ENCODE measurements around the gene NYAP2.

Gene NYAP2

DNA sequence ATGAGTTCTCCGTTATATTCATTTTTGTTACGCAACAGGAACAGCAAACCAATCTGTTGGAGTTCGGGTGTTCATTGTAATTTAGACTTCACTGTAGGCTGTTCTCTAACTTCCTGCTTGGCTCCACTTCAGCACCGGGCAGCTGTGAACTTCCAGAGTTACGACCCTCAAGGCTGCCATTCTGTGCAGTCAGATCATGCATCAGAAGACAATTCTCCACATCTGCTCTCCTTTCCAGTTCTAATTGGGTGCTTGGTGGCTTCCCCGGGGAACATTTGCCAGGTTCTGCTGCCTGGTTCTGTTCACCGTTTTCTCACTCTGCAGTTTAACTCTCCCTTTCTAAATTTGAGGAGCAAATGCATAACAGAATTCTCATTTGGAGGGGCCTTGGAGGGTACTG is 237.7 kb downstream of the NYAP2 start:
- DNase-seq = no peak

DNA sequence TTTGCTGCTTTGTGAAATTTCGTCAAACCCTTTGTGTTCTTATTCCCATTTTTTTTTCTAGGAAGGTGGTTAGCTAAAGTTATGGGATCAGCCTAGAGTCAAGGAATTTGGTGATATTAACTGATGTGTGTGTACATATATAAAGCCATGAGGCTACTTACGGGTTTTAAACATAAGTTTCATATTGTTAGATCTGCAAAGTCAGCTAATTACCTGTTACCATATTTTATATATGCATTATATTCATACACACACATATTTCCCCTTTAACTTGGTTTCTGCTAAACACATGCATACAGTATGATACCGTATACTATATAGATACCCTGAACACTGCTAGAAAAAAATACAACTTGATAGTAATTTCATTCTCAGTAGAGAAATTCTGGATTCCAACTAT is 241.0 kb downstream of the NYAP2 start:
- DNase-seq = no peak

DNA sequence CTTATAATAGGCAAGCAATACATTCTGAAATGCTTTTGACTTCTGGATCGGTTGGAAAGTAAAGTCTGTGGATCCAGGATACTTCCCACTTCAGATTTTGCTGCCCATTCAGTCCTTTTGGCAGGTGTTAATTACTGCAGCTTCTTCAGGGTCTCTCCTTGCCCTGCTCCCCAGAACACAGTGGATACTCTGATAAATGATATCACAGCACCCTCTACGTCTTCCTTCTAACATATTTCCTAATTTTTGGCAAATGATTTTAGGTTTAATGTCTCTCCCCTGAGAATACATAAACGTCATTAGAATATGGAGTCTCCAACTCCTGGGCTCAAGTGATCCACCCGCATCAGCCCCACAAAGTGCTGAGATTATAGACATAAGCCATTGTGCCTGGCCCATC is 249.8 kb downstream of the NYAP2 start:
- DNase-seq = no peak

DNA sequence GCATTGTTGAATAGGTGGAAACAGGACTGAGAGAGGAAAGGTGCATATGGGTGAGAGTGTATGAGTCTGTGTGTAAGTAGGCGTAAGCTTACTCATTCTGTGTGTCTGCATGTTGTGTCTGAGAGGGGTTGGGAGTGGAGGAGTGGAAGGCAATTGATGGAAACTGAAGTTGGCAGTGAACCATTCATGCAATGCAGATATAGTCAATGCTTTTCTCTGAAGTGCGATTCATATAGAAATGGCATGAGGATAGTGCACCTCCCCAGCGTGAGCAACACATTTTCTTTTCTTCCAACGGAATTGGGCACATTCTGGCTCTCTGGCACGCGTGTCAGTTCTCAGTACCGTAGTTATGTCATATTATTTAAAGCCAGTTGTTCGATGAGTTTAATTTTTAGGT is 250.5 kb downstream of the NYAP2 start:
- DNase-seq = no peak

DNA sequence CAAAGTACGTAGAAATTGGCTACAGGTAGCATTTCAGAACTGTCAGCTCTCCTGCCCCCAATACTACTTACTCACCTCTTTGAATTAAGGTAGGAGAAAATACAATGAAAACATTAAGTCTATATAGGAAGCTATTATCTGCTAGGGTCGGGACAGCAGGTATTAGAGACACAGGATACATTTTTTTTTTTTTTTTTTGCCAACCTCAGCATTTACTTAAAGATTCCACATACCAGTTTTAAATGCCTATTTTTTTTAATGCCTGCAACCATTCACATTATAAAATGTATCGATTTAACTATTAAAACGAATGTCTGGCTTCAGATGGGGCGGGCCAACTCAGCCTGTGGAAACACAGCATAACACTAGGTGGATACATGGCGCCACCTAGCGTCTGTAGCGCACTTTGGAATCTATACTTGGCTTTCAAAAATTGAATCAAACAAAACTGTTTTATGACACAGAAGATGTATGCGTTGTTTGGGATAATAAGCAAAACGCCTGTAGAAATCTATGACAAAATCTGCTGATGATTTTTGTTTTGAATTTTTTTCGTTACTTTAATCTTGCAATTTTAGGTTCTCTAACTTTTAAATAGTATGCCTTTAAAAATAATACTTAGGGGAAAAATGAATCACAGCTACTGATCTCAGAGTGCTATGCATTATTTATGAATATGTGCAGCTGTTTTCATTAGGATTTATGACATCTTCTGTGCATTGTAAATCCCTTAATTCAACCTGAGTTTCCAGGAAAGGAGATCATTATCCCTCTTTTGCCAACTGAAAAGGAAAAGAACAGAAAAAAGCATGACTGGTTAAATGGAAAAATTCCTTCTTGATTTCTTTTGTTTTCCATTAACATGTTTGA is 261.0 kb downstream of the NYAP2 start:
- peak; percentile 79 for DNase-seq

DNA sequence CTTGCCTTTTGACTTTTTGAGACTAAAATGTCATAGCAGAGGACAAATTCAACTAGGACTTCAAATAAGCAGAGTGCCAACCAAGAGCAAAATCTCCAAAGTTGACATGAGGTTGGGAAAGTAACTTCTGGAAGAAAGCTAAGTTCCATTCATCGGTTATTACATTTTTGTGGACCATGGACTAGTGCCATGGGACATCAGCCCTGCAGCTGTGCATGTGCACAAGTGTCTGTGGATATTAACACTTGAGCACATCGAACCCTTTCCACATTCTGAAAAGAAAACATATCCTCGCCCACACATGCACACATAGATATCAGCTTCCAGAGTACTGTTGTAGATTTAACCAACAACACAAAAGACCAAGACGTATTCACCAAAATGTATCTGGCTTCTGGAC is 262.6 kb downstream of the NYAP2 start:
- no peak for DNase-seq

DNA sequence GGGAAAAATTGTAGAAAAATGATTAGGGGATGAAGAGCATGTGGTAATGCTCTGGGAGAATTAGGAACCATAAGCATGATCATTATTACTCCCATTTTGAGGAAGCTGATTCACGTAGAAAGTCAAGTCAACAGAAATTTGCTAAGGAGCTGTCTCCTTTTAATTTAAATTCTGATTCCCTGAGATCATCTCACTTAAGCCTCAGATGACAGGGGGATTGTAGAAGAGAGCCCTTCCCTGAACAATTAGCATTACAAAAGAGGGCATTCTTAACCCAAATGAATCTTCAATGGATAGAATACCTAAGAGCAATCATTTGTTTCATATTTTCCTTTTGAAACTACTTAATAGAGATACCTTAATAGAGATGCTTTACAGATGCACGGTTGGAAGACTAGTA is 267.9 kb downstream of the NYAP2 start:
- no peak for DNase-seq

DNA sequence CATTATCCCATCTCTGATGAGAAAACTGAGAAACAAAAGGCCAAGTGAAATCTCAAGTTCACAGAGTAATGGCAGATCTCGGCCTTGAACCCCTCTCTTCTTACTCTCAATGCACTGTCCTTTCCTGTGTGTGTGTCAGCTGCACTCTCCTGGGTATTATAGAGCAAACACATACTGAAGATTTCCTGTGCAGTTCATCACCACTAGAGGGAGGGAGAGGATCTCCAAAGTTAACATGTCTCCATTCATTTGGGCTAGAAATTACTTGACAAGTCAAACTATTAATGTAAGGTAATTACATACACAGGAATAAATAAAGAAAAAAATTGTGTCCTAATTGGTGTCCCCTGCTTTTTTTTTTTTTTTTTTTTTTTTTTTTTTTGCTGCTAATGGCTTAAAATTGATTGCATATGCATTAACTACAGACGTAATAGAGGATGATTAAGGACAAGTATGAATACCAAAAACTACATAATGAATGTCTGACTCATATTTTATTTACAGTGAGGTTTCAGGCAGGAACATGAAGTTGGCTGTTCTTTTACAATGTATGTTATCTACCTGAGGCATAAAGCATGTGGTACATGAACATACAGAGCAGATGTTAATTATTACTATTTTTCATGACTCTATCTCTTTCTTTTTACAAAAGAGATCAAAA is 269.2 kb downstream of the NYAP2 start:
- no peak for DNase-seq

DNA sequence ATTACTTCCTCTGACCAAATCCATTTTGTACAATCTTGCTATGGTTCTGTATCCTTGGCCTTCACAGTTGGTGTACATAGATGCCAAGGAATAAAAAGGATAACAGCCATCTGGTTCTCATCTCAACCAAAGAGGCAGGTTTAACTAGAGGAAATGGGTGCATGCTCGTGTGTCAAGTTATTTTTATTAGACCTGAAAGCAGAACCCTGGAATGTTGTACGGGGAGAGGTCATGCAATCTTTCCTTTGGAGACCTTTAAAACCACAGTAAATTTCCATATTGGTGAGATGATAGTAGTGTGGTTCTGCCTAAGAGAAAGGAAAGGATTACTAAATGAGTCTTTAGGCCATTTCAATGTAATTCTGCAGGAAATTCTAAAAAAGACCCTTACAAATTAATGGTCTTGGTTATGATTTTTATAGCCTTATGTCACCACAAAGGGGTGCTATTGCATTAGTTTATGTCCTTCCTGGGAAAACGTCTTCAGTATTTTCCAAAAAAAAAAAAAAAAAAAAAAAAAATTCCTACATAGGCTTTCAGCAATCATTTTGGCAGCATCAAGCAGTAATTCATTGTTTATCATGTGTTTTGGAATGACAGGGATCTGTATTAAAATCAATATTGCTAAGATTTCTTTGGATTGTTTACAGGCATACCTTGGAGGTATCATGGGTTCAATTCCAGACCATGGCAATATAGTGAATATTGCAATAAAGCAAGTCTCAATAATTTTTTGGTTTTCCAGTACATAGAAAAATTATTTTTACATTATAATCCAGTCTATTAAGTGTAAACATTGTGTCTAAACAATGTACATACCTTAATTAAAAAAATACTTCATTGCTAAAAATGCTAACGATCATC is 270.8 kb downstream of the NYAP2 start:
- DNase-seq = no peak

DNA sequence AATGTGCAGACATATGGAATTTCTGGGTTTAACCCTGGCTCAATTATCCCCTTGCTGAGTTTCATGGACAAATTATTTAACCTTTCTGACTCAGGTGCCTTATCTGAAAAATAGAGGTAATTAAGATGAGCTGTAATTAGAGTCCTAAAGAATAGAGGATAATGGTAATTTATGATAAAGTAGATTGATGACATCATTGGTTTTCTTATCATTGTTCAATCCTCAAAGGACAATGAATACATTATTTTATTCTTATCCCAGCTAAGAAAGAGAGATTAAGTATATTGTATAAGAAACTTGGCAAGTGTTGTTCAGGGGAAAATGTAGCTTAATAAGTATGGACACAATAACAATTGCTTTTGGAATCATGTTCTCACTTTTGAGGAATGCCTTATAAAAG is 279.3 kb downstream of the NYAP2 start:
- no peak for DNase-seq

DNA sequence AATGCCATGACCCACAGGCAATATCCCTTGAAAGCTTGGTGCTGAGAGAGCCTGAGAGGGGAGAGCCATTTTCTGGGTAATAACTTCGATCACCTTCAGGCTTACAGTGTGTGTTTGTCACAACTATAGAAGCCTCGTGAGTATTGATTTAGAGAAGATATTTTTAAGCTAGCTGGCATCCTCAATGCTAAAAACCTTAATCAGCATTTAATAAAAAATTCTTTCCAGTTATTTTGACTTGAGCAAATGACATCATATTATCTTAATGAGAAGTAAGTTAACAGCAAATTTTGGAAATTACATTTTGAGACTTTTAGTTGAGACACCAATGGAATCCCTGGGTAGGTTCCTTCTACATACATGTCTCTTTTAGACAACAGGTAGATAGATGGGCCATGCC is 283.7 kb downstream of the NYAP2 start:
- no peak for DNase-seq

DNA sequence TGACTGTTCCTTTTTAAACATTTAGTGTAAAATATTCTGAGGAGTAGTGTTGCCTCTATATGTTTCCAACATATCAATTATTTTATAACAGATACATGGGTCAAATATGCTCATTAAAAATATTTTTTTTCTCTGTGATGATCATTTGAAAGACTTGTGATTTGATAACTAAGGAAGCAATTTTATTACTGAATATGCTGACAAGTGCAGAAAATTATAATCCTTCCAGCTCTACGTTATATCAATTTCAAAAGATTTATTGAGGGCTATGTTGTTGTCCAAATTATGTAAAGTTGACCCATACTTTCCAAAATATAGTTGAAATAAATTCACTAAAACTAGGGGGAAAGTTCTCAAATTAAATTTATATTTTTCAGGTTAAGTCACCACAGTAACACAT is 290.6 kb downstream of the NYAP2 start:
- DNase-seq = no peak

DNA sequence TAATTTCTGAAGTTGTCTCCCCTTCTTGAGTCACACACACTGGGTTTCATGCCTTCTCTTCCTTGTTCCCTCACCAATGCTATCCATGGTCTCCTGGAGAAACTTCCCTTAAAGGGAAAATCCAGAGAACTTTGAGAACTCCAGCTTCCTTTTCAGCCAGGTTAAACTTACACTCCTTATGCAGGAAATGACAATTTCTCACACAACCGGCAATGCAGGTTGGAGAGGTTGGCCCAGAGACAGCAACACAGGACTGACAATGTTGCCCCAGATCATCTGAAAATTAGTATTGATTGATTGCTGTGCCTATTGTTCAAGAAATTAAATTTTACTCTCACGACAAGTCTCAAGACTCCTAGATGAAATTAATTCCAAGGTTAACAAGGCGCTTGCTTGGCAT is 292.2 kb downstream of the NYAP2 start:
- DNase-seq = no peak

DNA sequence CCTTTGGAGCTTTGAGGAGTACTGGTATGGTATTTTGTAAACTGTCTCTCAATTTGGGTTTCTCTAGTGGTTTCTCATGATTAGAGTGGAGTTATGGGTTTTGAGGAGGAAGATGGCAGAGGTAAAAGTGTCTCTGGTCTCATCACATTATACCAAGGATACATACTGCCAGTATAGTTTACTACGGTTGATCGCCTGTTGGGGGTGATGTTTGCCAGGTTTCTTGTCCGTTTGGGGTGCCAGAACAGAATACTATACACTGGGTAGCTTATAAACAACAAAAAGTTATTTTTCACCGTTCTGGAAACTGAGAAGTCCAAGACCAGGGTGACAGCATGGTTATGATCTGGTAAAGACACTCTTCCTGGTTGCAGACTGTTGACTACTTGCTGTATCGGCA is 293.7 kb downstream of the NYAP2 start:
- no peak for DNase-seq

DNA sequence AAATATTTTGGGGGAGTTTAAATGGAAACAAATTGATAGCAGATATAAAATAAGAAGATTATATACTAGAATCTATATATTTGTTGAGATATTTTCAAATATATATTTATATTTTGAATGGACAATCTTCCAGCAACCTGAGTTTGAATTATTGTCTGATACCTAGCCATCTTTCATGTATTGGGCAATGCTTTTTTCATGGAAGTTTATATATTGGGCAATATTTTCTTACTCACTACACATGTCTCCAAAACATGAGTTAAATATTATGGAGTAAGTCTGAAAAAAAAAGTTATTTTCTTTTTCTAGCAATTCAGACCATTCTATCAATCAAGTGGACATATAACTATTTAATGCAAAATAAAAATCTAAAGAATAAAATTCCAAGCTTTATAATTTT is 295.2 kb downstream of the NYAP2 start:
- DNase-seq = no peak

DNA sequence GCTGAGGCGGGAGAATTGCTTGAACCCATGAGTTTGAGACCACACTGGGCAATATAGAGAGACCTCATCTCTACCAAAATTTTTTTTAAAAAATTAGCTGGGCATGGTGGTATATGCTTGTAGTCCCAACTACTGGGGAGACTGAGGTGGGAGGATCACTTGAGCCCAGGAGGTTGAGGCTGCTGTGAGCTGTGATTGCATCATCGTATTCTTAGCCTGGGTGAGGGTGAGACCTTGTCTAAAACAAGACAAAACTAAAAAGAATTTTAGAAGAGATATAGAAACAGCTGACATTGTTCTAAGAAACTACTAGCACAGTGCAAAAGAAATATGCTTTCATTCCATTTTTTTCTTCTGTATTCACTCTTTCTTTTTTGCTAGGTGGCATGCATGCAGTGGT is 298.4 kb downstream of the NYAP2 start:
- DNase-seq = no peak
